Measurements from ENCODE around the gene KNDC1. TPM values are rescaled to one million over a fixed set of nuclear protein-coding genes. Genes with fewer than 3 reads are reported as not detected.
"Not testable (repeated sequence)": the region's sequence is repeated elsewhere in the genome, so short reads cannot be mapped to it uniquely, and the experiment has no call there.

KNDC1 gene
- polyA plus RNA-seq, 1 donor from 2014 or later = 0.05 TPM

GRCh38 chr10:133226251-133226808 is 66.3 kb downstream of the KNDC1 start:
- peak overlapping the region in 3 of 4 donors; percentile 28 to 63 (median 49) for H3K4me3 Mint-ChIP-seq
- no peak overlapping the region for H3K27ac Mint-ChIP-seq
- no peaks in the 10 kb centered on the region for H3K36me3 Mint-ChIP-seq
- H3K4me1 Mint-ChIP-seq = peaks cover 0 to 12% (median 11%) of the 10 kb centered on the region in 3 donors
- H3K27me3 Mint-ChIP-seq = peaks cover 30% of the 10 kb centered on the region
- peaks cover 0 to 4% (median 0%) of the 10 kb centered on the region in 3 donors for H3K9me3 Mint-ChIP-seq

DNA sequence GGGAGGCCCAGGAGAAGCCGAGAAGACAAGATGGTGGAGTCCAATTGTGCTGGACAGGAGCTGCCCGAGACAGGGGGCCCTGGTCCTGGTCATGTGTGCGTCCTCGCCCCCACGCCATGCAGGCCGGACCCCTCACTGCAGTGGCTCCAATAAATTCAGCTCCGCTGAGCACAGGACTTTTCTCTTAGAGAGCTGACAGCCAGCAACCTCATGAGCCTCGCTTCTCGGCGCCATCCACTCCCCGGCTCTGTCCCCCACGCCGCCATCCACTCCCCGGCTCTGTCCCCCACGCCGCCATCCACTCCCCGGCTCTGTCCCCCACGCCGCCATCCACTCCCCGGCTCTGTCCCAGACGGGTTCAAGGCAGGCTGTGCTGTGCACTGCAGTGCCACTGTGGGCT is 67.2 kb downstream of the KNDC1 start:
- Mint-ChIP-seq H3K36me3 (no peaks in the 10 kb centered on the region), H3K4me3 (peak overlapping the region in 1 of 4 donors; percentile 28), H3K27ac (no peak overlapping the region), H3K27me3 (peaks cover 38% of the 10 kb centered on the region), H3K4me1 (peaks cover 0 to 13% (median 12%) of the 10 kb centered on the region in 3 donors), H3K9me3 (peaks cover 0 to 4% (median 0%) of the 10 kb centered on the region in 3 donors)

GRCh38 chr10:133229265-133230043 is 69.4 kb downstream of the KNDC1 start:
- H3K9me3 Mint-ChIP-seq = peaks cover 0 to 4% (median 0%) of the 10 kb centered on the region in 3 donors

DNA sequence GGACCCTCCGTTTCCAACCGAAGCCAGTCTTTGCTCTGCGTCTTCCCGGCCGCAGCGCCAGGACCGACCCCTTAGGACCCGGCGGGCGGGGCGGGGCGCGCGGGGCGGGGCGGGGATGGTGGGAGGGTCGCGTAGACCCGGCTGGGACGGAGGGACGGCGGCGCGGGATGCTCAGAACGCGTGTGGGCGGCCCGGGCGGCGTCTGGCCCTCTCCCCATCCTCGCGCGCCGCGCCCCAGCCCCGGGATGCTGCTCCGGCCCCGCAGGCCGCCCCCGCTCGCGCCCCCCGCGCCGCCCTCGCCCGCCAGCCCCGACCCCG is 70.0 kb downstream of the KNDC1 start, which contains the start of gene UTF1:
TSS of gene UTF1 (plus strand) at position 174 of the 318 bp plus-strand sequence. CDS start at position 246, 72 bp downstream.
- H3K27ac Mint-ChIP-seq = peak within 1 kb of the TSS in 1 of 3 donors; percentile 33
- H3K4me3 Mint-ChIP-seq = peak within 1 kb of the TSS; percentile 25 to 84 (median 66)
- peaks cover 0 to 15% (median 12%) of the 10 kb centered on the region in 3 donors for H3K4me1 Mint-ChIP-seq

More at GRCh38 chr10:133229265-133230043, 69.4 kb downstream of the KNDC1 start:
- Mint-ChIP-seq H3K27ac (peak overlapping the region in 1 of 3 donors; percentile 33), H3K27me3 (peaks cover 34% of the 10 kb centered on the region), H3K36me3 (no peaks in the 10 kb centered on the region), H3K4me3 (peak overlapping the region; percentile 25 to 84 (median 66)), H3K4me1 (peaks cover 0 to 13% (median 12%) of the 10 kb centered on the region in 3 donors)

GRCh38 chr10:133230387-133231195 is 70.6 kb downstream of the KNDC1 start:
- Mint-ChIP-seq H3K9me3 (peaks cover 0 to 4% (median 0%) of the 10 kb centered on the region in 3 donors), H3K27ac (no peak overlapping the region), H3K4me1 (peaks cover 0 to 16% (median 12%) of the 10 kb centered on the region in 3 donors), H3K4me3 (peak overlapping the region in 1 of 4 donors; percentile 57), H3K36me3 (no peaks in the 10 kb centered on the region), H3K27me3 (peaks cover 37% of the 10 kb centered on the region)

More for the DNA sequence above, 70.0 kb downstream of the KNDC1 start, which contains the start of gene UTF1:
- Mint-ChIP-seq H3K9me3 (peaks cover 0 to 4% (median 0%) of the 10 kb centered on the region in 3 donors), H3K36me3 (no peaks in the 10 kb centered on the region), H3K27me3 (peaks cover 35% of the 10 kb centered on the region)

- H3K27ac Mint-ChIP-seq = no peak overlapping the region
- H3K4me3 Mint-ChIP-seq = peak overlapping the region in 2 of 4 donors; percentile 61 to 81
- H3K27me3 Mint-ChIP-seq = peaks cover 32% of the 10 kb centered on the region
- no peaks in the 10 kb centered on the region for H3K36me3 Mint-ChIP-seq
- H3K4me1 Mint-ChIP-seq = peaks cover 0 to 9% (median 8%) of the 10 kb centered on the region in 3 donors
- peaks cover 0 to 4% (median 0%) of the 10 kb centered on the region in 3 donors for H3K9me3 Mint-ChIP-seq
Observed at GRCh38 chr10:133231244-133231945, 71.4 kb downstream of the KNDC1 start.

- Mint-ChIP-seq H3K4me1 (peaks cover 0 to 9% (median 7%) of the 10 kb centered on the region in 3 donors), H3K27me3 (peaks cover 27% of the 10 kb centered on the region), H3K27ac (no peak overlapping the region), H3K4me3 (peak overlapping the region in 1 of 4 donors; percentile 53), H3K36me3 (no peaks in the 10 kb centered on the region), H3K9me3 (peaks cover 0 to 4% (median 0%) of the 10 kb centered on the region in 3 donors)
Observed at GRCh38 chr10:133231946-133232574, 72.0 kb downstream of the KNDC1 start.

DNA sequence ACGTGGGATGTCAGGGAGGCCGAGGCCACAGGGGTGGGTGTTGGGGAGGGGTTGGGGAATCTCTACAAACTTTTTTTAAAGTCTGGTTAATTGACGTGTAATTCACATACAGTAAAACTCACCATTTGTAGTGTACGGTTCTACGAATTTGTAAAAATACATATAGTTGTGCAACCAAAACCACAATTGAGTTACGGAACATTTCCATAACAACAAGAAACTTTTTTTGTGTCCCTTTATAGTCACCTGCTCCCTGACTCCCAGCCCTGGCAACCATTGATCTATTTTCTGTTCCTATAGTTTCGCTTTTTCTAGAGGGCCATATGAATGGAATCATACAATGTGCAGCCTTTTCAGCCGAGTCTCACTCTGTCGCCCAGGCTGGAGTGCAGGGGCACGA is 74.8 kb downstream of the KNDC1 start:
- not testable (repeated sequence) for H3K4me1 Mint-ChIP-seq, H3K9me3 Mint-ChIP-seq, H3K27ac Mint-ChIP-seq, H3K36me3 Mint-ChIP-seq
- Mint-ChIP-seq H3K27me3 (peaks cover 25% of the 10 kb centered on the region), H3K4me3 (peak overlapping the region; percentile 37 to 75 (median 54))

GRCh38 chr10:133235265-133235855 is 75.3 kb downstream of the KNDC1 start:
- Mint-ChIP-seq H3K27me3 (peaks cover 25% of the 10 kb centered on the region), H3K4me3 (peak overlapping the region; percentile 46 to 89 (median 74)), H3K4me1 (peaks cover 0 to 10% (median 6%) of the 10 kb centered on the region in 3 donors), H3K27ac (no peak overlapping the region), H3K36me3 (no peaks in the 10 kb centered on the region), H3K9me3 (no peaks in the 10 kb centered on the region)

DNA sequence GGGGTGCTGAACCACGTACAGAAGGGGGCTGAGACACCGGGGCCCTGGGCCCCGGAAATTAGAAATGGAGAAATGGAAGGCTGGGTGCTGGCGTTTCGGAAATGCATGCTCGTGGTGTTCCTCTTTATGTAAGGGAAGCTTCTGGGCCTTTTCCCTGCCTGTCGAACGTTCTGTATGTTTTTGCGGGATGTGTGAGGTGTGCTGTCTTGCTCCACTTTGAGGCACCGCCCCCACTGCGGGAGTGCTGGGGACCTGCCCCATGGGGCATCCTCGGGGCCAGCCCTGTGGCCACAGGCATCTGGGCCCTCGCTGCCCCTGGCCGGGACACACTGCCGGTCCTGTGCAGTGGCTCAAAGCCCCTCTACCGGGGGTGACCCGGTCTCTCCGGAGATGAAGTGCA is 75.9 kb downstream of the KNDC1 start:
- H3K36me3 Mint-ChIP-seq = no peaks in the 10 kb centered on the region
- H3K9me3 Mint-ChIP-seq = no peaks in the 10 kb centered on the region
- H3K27me3 Mint-ChIP-seq = peaks cover 25% of the 10 kb centered on the region
- peaks cover 4 to 14% (median 11%) of the 10 kb centered on the region in 3 donors for H3K4me1 Mint-ChIP-seq
- H3K4me3 Mint-ChIP-seq = peak overlapping the region; percentile 48 to 89 (median 68)
- no peak overlapping the region for H3K27ac Mint-ChIP-seq

GRCh38 chr10:133236401-133237240 is 76.6 kb downstream of the KNDC1 start:
- Mint-ChIP-seq H3K27ac (no peak overlapping the region), H3K4me1 (peaks cover 6 to 17% (median 15%) of the 10 kb centered on the region in 3 donors), H3K4me3 (no peak overlapping the region), H3K36me3 (no peaks in the 10 kb centered on the region), H3K9me3 (no peaks in the 10 kb centered on the region), H3K27me3 (peaks cover 22% of the 10 kb centered on the region)

DNA sequence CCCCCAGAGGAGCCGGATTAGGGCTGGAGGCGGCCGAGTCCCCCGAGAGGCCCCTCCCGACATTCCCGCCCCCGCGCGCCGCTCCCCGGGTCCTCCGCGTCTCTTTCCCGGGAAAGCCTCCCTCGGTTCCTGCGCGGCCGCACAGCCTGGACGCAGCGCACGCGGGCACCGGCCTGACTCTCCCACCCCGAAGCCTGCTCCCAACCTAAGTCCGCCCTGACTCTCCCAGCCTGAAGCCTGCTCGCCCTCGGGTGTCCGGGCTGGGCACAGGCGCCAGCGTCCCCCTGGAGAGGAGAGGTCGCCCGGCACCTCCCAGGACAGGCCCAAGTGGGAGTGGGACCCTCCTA is 77.2 kb downstream of the KNDC1 start:
- peak overlapping the region in 2 of 4 donors; percentile 23 to 78 for H3K4me3 Mint-ChIP-seq
- H3K9me3 Mint-ChIP-seq = no peaks in the 10 kb centered on the region
- peaks cover 9 to 21% (median 17%) of the 10 kb centered on the region in 3 donors for H3K4me1 Mint-ChIP-seq
- no peaks in the 10 kb centered on the region for H3K36me3 Mint-ChIP-seq
- H3K27me3 Mint-ChIP-seq = peaks cover 17% of the 10 kb centered on the region
- H3K27ac Mint-ChIP-seq = no peak overlapping the region

Measured in IgD-negative memory B cell (primary cell).